Testis (tissue), 2 donors: ENCODE results near the gene HHATL.

Source experiments
- POLR2A ChIP-seq: fragments of 450-650 bp; IDR thresholded peaks from one replicate; pipeline ENCODE4 v1.6.1; 2017; ENCODE audit warnings: antibody characterized with exemption, mild to moderate bottlenecking, moderate library complexity
- TF ChIP-seq, protein P1 (sequence below), 3 experiments: fragments of 450-650 bp in 2 of 3; fragments of 200-600 bp in 1 of 3; sonication (generic) in 1 of 3; IDR thresholded peaks; one replicate each; pipeline ENCODE4 v1.5.1; 2016 to 2019; ENCODE audit warnings: antibody characterized with exemption in 3 of 3, mild to moderate bottlenecking in 2 of 3, moderate library complexity in 1 of 3

DNA sequence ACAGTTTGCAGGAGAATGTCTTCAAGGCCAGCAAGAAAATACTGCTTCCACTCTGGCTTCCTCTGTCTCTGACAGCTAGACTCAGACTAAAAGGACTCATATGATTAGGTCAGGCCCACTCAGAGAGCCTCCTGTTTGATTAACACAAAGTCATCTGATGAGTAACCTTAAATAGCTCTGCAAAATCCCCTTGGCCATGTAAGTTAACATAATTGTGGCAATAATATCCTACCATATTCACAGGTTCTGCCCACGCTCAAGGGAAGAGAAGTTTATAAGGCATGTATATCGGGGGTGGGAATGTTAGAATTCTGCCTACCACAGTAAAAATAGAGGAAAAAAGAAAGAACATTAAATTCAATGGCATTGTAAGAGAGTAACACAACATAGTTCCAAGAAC, 20.6 kb upstream of the HHATL start:
- TF ChIP-seq, protein P1, sequence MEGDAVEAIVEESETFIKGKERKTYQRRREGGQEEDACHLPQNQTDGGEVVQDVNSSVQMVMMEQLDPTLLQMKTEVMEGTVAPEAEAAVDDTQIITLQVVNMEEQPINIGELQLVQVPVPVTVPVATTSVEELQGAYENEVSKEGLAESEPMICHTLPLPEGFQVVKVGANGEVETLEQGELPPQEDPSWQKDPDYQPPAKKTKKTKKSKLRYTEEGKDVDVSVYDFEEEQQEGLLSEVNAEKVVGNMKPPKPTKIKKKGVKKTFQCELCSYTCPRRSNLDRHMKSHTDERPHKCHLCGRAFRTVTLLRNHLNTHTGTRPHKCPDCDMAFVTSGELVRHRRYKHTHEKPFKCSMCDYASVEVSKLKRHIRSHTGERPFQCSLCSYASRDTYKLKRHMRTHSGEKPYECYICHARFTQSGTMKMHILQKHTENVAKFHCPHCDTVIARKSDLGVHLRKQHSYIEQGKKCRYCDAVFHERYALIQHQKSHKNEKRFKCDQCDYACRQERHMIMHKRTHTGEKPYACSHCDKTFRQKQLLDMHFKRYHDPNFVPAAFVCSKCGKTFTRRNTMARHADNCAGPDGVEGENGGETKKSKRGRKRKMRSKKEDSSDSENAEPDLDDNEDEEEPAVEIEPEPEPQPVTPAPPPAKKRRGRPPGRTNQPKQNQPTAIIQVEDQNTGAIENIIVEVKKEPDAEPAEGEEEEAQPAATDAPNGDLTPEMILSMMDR (IDR thresholded peaks at IDR 0.05), result no peak
- no peak for TF ChIP-seq POLR2A
